Suprapubic skin (tissue), 4 donors: ENCODE measurements around the gene IQGAP2.

Source experiments
- POLR2A ChIP-seq, 2 donors: fragments of 450-650 bp; IDR thresholded peaks; one replicate each; pipeline ENCODE4 v1.6.1; 2017; ENCODE audit warnings: antibody characterized with exemption in 2 of 2, mild to moderate bottlenecking in 2 of 2, moderate library complexity in 2 of 2
- POLR2AphosphoS5 ChIP-seq, 3 donors: sonication (generic); formaldehyde crosslinking; IDR thresholded peaks; one replicate each; pipeline ENCODE4 v1.6.1; 2017; ENCODE audit warnings: antibody characterized with exemption in 3 of 3
- TF ChIP-seq, protein P1 (sequence below), 2 donors: fragments of 200-600 bp in 1 of 2; fragments of 450-650 bp in 1 of 2; sonication (generic) in 1 of 2; IDR thresholded peaks; one replicate each; pipeline ENCODE4 v1.5.1; 2016 to 2019; ENCODE audit warnings: antibody characterized with exemption in 2 of 2, mild to moderate bottlenecking in 1 of 2, moderate library complexity in 1 of 2

GRCh38 chr5:76688212-76688611 lies 285.1 kb downstream of the IQGAP2 start:
- TF ChIP-seq, protein P1, sequence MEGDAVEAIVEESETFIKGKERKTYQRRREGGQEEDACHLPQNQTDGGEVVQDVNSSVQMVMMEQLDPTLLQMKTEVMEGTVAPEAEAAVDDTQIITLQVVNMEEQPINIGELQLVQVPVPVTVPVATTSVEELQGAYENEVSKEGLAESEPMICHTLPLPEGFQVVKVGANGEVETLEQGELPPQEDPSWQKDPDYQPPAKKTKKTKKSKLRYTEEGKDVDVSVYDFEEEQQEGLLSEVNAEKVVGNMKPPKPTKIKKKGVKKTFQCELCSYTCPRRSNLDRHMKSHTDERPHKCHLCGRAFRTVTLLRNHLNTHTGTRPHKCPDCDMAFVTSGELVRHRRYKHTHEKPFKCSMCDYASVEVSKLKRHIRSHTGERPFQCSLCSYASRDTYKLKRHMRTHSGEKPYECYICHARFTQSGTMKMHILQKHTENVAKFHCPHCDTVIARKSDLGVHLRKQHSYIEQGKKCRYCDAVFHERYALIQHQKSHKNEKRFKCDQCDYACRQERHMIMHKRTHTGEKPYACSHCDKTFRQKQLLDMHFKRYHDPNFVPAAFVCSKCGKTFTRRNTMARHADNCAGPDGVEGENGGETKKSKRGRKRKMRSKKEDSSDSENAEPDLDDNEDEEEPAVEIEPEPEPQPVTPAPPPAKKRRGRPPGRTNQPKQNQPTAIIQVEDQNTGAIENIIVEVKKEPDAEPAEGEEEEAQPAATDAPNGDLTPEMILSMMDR (IDR thresholded peaks at IDR 0.05) = no peak
- TF ChIP-seq POLR2A (IDR thresholded peaks at IDR 0.05) (no peak), POLR2AphosphoS5 (IDR thresholded peaks at IDR 0.05) (no peak)
